ENCODE results near the gene LY6G5C.

The LY6G5C gene

DNA sequence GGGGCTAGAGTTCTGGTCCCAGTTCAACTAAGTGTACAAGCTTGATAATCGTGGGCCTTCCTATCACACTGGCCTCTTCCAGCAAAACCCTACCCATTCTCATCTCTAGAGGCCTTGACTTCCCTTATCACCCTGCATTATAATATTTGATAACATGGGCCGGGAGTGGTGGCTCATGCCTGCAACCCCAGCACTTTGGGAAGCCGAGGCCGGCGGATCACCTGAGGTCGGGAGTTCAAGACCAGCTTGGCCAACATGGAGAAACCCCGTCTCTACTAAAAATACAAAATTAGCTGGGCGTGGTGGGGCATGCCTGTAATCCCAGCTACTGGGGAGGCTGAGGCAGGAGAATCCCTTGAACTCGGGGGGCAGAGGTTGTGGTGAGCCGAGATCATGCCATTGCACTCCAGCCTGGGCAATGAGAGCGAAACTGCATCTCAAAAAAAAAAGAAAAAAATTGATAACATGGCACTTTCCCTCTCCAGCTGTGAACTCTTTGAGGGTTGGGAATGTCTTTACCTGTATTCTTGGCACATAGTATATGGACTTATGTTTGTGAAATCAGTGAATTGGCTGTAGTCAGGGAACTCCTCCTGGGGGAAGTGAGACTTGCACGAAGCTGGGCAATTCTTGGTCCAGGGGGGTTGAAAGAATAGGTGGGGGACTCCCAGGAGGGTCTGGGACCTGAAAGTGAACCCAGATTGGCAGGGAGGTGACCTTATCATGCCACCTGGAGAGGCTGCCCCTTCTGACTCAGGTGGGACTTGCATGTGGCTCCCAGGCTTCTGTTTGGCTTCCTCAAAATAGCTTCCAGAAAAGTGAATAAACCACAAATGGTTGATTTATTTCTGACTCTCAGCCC lies 19.4 kb downstream of the LY6G5C start:
- DNase-seq, result no peak

DNA sequence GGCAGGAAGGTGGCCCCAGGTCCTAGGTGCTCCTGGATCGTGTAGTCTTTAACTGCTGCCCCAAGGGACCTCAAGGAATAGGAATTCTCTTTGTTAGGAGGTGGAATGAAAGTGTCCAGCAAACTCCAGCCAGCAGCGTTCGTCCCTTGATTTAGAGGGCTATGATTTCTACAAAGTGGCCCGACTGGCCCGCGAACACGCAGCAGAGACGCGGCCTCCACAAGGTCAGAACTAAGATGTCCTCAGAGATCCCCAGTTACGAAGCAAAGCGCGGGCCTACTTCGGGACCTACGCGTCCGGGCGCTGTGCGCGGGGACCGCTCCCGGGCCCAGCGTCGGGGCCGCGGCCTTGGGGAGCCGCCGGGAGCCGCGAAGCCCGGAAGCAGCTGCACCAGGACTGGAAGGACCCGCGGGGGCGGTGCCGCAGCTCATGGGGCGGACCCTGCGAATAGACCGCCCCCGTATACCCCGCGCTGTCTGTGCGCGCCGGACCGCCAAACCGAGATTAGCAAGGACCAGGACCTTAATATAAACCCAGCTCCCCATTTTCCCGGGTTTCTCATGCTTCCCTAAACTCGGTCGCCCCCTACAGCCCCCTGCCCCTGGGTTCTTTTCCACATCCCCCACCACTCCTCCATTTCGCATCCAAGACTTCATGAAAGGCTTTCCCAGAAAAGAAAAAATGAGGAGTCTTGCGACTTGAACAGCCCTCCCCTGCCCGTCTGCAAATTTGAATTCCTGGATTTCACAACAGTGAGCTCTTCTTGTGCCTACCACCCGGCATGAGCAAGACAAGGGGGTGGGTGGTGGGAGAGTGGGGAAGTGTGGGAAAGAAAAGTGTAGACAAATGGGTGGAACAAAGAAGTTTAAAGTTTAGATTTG lies 20.2 kb downstream of the LY6G5C start, which contains the start of gene C6orf47:
TSS of gene C6orf47 (minus strand) at position 398 of the 881 bp plus-strand sequence. CDS start 831 bp downstream, outside the sequence.
- DNase-seq, result peak; percentile 89

DNA sequence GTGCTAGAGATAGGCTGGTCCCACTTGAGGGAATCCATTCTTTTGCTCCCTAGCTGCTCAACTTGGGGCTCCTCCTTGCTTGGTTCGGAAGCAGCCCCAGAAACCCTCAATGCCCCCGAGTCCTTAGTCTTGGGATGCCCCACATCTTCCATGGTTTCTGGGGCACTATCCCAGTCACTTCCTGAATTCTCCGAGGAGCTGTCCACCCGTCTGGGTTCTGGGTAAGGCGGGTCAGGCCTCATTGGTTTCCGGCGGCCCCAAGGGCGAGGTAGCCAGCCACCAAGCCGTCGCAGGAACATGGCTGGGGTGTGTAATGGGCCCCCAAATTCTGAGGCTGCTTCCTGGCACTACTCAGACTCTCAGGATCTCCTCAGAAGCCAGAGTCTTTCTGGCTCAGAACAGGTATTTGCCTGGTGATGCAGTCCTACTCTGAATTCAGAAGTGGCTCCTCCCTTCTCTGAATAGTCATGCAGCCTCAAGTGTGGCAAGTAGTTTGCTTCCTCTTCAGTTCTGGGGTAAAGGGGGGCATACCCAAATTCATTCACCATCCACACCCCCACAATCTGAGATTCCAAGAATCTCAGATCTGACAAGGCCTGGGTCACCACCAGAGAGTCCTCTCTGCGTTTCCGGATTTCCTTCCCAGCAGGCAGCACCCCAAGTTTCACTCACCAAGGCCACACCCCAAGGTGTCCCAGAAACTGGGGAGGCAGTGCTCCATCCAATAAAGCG lies 21.1 kb downstream of the LY6G5C start:
- peak; percentile 64 for DNase-seq

DNA sequence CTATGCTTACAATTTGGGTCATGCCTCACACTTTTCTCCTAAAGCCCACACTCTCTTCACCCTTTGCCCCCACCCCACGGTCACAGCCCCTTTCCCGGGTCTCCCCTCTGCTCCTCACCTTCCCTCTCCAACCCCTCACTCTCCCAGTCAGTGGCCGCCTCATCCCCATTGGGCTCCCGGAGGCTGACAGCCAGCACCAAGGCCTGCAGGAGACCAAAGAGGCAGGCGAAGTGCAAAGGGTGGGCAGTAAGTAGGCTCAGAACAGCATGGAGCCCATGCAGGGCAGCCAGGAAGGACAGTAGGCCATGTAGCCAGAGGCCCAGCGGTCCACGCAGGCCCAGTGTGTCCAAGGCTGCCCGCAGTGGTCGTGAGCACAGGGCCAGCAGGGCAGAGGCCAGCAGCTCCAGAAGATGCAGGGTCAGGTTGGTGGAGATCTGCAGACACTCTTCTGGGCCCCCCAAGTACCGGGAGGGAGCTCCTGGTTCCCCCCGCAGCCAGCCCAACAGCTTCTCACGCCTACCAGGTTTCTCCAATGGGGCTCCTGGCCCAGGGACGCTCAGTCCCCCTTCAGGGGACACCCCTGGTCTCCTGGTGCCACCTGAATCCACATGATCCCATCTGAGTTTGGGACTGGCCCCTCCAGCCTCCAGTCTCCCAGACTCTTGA lies 21.8 kb downstream of the LY6G5C start:
- DNase-seq, result no peak

DNA sequence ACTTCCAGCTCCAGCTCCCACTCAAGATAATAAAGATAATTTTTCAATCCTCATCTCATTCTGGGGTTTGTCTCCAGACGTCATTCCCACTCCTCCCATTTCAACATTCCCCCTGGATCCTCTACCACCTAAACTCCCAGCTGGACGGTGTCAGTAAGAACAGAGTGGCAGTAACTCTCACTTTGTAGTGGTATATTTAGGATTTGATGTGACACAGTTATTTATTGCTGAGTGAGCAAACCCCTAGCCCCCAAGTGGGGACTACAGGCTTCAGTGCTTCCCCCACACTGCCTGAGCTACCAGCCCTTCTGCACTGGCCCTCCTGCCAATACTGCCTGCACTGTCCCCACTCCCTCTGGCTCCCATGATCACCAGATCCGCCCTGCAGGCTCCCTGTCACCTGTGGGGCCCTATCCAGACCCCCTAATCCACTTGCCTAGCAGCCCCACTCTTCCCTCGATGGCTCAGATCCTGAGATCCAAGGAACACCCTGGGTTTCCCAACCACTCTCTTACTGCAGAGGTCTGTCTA lies 22.6 kb downstream of the LY6G5C start:
- DNase-seq, result no peak

DNA sequence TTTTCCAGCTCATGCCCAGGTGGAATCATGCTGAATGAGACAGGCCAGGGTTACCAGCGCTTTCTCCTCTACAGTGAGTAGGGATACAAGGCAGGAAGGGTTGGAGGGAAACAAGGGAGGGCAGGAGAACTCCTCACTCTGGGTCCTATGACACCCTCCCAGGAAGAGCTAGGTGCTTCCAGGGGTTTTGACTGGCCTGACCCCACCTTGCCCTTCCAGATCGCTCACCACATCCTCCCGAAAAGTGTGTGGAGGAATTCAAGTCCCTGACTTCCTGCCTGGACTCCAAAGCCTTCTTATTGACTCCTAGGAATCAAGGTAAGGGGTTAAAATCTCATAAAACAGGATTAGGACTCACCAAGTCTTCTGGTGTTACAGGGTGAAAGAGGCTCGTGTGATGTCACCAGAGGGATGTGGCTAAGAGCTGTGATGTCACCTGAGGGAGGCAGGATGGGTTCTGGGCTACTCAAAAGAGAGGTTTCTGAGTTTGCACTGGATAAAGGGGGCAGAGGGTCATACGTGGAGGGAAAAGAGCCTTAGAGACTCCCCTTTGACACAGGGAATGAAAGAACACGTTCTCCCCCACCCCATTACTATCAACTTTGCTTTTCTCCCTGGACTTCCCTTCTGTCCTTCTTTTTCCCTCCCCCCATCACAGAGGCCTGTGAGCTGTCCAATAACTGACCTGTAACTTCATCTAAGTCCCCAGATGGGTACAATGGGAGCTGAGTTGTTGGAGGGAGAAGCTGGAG lies 23.3 kb downstream of the LY6G5C start:
- peak; percentile 41 for DNase-seq

DNA sequence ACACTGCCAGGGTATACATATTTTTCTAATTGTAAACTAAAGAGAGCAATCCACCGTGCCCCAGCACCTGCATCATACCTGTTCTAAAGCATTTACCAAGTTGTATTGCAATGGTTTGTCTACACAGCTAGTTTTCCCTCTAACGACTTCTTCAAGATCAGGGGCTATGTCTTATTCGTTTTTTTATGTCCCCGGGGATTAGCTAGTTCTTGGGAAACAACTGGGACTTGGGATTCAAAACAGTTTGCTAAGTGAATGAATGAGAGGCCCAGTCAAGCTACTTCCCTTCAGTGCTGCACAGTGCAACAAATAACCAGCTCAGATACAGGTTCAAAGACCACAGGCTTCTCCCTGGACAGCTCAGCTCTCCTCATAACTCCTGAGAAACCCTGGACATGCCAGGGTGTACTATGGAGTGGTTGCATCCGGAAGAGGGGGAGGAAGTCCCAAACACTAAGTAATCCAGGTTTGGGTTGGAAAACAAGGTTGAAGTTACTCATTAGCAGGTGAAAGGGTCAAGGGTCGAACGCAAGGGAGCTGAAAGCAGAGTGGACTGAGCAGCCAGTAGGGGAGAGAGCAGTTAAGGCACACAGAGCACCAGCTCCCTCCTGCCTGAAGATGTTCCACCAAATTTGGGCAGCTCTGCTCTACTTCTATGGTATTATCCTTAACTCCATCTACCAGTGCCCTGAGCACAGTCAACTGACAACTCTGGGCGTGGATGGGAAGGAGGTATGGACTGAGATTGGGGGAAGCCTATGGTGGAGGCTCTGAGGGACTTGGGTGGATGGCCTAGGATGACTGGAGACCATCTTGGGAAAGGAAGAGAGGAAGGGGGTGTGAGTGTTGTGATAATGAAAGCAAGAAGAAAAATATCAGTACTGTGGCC lies 25.3 kb downstream of the LY6G5C start, which contains the start of gene APOM:
TSS of gene APOM (plus strand) at position 546 of the 889 bp plus-strand sequence. CDS start at position 619, 73 bp downstream.
- no peak for DNase-seq

DNA sequence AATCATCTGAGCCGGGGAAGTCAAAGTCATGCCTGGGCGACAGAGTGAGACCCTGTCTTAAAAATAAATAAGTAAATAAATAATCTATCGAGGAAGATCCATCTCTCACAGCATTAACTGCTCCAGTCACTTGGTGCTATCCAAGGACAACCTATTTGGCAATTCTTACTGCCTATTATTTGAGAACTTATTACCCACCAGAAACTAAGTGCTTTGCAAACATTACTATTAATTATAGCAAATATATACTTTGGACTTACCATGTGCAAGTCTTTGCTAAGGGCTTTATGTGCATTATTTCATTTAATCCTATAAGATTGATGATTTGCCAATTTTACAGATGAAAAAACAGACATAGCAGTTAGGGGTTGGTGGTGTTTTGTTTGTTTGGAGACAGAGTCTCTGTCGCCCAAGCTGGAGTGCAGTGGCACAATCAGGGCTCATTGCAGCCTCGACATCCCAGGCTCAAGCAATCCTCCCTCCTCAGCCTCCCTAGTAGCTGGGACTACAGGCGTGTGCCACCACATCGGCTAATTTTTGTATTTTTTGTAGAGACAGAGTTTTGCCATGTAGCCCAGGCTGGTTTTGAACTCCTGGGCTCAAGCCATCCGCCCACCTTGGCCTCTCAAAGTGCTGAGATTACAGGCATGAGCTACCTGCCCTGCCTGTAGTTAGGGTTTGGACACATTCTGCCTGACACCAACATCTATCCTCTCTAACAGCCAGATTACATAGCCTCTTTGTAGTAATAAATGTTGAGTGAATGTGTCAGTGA lies 26.1 kb downstream of the LY6G5C start:
- DNase-seq, result no peak

DNA sequence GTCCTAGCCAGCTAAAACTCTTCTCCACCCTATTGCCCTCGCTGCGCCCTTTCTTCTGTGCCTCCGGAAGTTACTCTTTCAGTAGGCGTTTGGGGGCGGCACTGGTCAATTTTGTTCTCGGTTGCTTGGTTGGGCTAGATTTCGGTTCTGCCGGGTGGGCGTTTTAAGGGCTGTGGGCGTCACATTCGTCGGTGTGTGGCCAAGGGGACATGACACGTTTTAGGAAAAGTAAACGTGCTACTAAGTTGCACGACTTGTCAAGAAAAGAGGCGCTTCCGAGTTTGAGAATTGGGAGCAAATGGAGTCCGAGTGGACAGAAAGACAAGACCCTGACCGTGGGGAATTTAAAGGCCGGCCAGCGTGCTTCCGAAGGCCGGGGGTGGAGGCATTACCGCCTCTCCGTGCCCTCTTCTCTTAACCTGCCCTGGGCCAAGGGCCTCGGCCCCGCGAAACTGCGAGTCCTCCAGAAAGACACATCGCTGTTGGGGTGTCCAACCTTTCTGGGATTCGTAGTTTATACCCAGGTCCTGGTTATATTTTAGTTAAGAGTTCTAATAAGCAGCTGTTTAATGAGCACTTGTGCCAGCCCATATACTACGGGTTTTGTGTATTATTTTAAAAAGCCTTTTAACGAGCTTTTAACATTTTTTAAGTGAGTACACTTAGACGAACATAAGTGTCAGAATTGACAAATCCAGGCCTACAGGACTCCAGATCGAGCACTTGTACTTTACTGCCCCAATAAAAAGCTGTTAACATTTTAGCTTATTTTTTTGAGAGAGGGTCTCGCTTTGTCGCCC lies 27.7 kb downstream of the LY6G5C start:
- DNase-seq, result peak; percentile 90

DNA sequence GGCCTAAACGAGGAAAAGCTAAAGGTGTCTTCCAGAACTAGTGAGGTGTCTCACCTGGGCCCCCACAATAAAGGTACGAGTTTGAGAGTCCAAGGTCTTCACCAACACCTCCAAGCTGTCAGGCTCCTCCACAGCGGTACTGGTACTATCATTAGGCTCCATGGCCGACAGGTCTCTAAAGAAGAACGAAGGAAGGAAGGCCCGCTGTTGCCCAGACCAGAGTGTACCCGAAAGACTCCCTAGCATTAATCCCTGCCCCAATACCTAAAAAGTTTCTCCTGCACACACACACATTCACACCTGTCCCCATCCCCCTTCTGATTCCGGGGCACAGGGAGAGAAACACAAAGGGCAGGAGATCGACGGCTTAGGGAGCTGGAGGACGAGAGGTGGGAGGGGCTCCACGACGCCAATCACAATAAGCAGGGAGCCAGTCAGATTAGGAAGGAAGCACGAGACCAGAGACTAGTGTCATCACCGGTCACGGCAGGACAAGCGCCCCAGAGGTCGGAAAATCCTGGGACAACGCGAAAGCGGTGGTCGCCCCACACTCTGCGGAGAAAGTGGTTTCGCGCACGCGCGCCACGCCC lies 29.2 kb downstream of the LY6G5C start:
- DNase-seq, result peak; percentile 77

DNA sequence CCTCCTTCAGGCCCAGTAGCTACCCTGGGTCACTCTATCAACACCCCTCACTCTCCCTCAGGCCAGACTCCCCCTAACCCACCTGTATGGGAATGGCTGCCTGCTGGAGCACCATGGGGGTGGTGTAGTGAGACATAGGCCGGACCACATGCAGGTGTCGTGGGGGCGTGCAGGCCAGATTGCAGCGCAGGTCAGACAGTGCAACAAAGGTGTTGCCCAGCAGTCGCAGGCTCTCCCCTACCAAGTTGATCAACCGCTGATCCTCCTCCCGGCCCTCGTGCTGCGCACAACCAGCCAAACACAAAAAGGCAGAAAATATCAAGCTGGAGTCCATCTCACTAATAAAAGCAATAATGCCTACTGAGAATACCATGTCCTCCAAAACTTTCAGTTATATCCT lies 35.5 kb downstream of the LY6G5C start:
- no peak for DNase-seq

DNA sequence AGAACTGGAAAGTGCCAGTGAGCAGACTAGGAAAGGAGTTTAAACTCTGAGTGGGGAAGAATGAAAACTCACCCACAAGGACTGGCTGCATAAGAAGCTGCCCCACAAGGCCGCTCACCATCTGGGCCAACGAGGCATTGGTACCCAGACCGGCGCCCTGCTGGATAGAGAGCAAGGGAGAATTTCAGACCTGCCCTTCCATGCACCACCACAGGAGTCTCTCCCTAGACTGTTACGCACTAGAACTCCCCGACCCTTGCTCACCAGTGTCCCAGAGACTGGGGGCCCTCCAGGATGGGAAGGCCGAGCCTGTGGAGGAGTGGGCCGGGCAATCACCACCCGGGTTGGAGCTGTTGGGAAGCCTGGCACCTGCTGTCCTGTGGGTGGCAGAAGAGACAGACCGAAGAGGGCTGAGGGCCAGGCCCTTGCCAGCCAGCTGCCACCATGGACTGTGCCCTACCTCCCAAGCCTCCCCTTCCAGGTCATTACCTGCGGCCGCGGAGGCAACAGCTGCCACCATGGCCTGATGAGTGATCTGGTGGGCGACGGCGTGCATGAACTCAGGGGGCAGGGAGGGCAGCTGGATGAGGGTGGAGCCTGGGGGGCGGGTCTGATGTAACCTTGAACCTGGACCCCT lies 36.9 kb downstream of the LY6G5C start:
- DNase-seq, result no peak

DNA sequence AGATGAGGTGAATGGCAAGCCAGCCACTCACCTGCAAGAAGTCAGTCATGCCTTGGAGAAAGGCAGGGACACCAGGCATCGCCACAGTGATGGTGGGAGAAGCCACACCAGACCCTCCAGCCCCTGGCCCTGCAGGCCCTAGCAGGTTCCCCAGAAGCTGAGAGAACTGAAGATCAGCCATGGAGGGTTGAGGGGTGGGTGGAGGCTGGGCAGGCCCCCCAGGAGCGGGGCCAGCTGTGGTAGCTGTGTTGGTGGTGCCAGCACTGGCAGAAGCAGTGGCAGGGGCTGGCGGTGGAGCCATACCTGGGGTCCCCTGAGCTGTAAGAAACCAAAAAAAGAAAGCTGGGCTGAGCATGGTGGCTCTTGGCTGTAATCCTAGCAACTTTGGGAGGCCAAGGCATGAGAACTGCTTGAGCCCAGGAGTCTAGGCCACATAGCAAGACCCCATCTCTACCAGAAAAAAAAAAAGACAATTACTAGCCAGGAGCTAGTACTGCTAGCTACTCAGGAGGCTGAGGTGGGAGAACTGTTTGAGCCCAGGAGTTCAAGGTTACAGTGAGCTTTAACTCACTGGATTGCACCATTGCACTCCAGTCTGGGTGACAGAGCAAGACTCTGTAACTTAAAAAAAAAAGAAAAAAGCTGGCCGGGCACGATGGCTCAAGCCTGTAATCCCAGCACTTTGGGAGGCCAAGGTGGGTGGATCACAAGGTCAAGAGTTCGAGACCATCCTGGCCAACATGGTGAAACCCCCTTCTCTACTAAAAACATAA lies 37.9 kb downstream of the LY6G5C start:
- DNase-seq, result no peak

DNA sequence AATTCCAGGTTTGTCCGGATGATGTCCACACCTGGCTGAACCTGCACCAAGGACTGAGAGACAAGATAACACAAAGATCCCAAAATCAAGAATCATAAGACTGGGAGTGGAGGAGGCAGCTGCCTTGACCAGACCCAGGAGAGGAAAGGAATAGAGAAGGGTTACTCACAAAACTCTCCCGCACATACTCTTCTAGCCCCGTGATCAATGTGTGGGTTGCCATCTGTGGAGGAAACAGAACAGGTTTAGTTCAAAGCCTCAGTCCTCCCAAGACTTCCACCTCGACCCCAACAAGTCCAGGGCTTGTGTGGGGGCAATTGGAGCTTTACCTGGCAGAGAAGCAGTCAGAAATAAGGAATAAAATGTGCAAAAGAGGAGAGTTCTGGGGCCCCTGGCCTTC lies 39.5 kb downstream of the LY6G5C start:
- no peak for DNase-seq

DNA sequence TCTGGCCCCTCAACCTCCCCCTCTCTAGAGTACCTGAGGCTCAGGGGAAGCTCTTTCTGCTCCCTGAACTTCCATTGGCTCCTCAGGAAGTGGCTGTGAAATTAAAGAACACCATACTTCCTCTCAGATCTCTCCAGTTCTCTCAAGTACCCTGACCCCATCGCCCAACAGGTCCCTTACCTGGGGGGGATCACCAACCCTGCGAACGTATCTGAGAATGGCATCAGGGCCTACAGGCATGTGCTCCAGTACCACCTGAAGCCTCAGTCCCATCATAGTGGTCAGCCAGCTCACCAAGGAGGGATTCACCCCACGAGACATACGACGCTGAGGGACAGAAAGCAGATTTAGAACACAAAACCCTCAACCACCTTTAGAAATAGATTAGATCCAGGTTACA lies 40.3 kb downstream of the LY6G5C start:
- no peak for DNase-seq

DNA sequence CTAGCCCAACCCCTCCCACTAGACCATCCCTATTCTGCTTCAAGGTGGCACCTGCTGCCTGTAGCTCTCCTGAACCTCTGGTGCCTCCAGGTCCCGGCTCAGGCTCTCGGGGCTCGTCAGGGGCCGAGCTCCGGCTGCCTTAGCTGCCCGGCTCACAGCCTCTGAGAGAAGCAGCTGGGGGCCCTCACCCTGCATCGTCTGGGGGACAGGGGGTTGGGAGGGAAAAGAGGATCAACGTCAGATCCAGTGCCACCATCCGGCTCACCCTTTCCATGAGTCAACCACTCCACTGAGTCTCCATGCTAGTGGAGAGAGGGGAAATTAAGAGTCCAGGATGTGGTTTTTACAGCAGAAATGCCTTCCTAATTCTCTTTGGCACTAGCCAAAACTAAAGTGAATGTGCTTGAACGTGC lies 41.4 kb downstream of the LY6G5C start:
- peak; percentile 58 for DNase-seq

DNA sequence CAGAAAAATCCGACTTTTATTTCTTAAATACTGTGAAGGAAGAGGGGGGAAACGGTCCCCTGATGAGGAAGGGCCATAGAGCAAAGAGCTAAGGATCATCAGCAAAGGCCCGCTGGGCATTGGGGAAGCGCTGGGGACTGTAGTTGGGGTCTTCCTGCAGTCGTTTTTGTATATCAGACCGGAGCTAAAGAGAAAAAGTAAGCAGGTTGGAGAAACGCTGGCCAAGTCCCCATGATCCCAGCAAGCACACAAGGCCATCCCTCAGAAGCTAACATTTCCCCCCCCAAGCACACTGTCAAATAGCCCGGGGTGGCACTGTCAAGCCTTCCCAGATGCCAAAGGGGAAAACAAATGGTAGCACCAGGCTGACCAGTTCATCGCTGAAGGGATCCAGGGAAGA lies 41.8 kb downstream of the LY6G5C start:
- DNase-seq, result no peak

Measured in stimulated activated CD4-positive, alpha-beta T cell treated with anti-CD3 and anti-CD28 coated beads, Interleukin-15, amount 100 ng/mL, for 24 hours (primary cell).